Central memory CD8-positive, alpha-beta T cell (primary cell): ENCODE data around the gene XPO4.
"Not testable (repeated sequence)": the region's sequence is repeated elsewhere in the genome, so short reads cannot be mapped to it uniquely, and the experiment has no call there.

Source experiments
- ATAC-seq: fragments of 150-1000 bp; cut with Tn5 transposase; replicated peaks from 2 replicates; pipeline ENCODE4 v1.10.0; 2022; ENCODE audit warnings: mild to moderate bottlenecking, moderate FRiP score, moderate number of reproducible peaks; ENCODE audit not compliant: poor library complexity, severe bottlenecking; ENCODE audit errors: extremely low read depth
- DNase-seq, 2 donors: peaks; one replicate each; pipeline ENCODE4 v3.0.0; 2021; ENCODE audit warnings: low spot score in 2 of 2
- H3K27ac Mint-ChIP-seq: one replicate; pipeline ENCODE4 v1.8.0; 2022; ENCODE audit warnings: low read depth, mild to moderate bottlenecking, moderate library complexity, mixed read lengths
- H3K27me3 Mint-ChIP-seq: one replicate; pipeline ENCODE4 v1.8.0; 2022; ENCODE audit warnings: mixed read lengths
- H3K36me3 Mint-ChIP-seq: one replicate; pipeline ENCODE4 v1.8.0; 2022; ENCODE audit warnings: mild to moderate bottlenecking, moderate library complexity, mixed read lengths; ENCODE audit not compliant: insufficient read depth
- H3K4me1 Mint-ChIP-seq: one replicate; pipeline ENCODE4 v1.8.0; 2022; ENCODE audit warnings: mixed read lengths
- H3K4me3 Mint-ChIP-seq: one replicate; pipeline ENCODE4 v1.8.0; 2022; ENCODE audit warnings: mild to moderate bottlenecking, moderate library complexity, mixed read lengths
- H3K9me3 Mint-ChIP-seq: one replicate; pipeline ENCODE4 v1.8.0; 2022; ENCODE audit warnings: mixed read lengths

The XPO4 gene

DNA sequence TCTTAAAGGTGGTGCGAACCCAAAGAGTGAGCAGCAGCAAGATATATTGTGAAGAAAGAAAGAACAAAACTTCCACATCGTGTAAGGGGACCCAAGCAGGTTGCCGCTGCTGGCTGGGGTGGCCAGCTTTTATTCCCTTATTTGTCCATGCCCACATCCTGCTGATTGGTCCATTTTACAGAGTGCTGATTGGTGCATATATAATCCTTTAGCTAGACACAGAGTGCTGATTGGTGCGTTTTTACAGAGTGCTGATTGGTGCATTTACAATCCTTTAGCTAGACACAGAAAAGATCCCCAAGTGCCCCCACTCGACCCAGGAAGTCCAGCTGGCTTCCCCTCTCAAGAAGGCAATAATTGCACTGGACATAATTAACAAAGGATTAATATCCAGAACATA, 25.7 kb downstream of the XPO4 start:
- not testable (repeated sequence) for H3K4me3 Mint-ChIP-seq, H3K27ac Mint-ChIP-seq, H3K27me3 Mint-ChIP-seq, H3K9me3 Mint-ChIP-seq, H3K36me3 Mint-ChIP-seq, ATAC-seq, DNase-seq
- H3K4me1 Mint-ChIP-seq, result peaks cover 42% of the 10 kb centered on the region

DNA sequence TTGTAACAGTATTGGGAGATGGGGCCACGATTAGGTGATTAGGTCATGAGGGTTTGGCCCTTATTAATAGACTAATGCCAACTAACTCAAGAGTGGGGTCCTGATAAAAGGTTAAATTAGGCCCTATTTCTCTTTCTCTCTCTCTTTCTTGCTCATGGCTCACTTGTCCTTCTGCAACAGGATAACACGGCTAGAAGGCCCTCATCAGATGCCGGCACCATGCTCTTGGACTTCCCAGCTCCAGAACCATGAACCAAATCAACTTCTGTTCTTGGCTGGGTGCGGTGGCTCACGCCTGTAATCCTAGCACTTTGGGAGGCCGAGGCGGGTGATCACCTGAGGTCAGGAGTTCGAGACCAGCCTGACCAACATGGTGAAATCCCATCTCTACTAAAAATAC, 28.1 kb downstream of the XPO4 start:
- H3K4me3 Mint-ChIP-seq, H3K27me3 Mint-ChIP-seq, ATAC-seq, H3K27ac Mint-ChIP-seq, H3K9me3 Mint-ChIP-seq, H3K36me3 Mint-ChIP-seq, DNase-seq: not testable (repeated sequence)
- peaks cover 41% of the 10 kb centered on the region for H3K4me1 Mint-ChIP-seq

DNA sequence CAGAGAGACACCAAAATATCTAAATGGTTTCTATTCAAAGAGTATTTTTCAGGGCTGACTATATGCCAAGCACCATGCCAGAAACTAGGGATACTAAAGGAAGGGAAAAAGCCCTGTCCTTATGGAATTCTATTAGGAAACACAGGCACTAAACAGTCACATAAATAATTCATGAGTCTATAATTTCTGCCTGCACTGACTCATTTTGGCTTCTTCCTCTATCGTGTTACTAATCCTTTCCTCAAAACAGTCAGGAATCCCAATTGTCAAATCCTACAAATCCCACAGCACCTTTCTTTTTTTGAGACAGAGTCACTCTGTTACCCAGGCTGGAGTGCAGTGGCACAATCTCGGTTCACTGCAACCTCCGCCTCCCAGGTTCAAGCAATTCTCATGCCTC, 29.2 kb downstream of the XPO4 start:
- H3K4me1 Mint-ChIP-seq, result peaks cover 34% of the 10 kb centered on the region
- peaks cover 6% of the 10 kb centered on the region for H3K9me3 Mint-ChIP-seq
- no peaks in the 10 kb centered on the region for H3K27me3 Mint-ChIP-seq
- no peak overlapping the region for H3K27ac Mint-ChIP-seq
- no peaks in the 10 kb centered on the region for H3K36me3 Mint-ChIP-seq
- DNase-seq, result no peak
- H3K4me3 Mint-ChIP-seq, result no peak overlapping the region
- no peak for ATAC-seq

DNA sequence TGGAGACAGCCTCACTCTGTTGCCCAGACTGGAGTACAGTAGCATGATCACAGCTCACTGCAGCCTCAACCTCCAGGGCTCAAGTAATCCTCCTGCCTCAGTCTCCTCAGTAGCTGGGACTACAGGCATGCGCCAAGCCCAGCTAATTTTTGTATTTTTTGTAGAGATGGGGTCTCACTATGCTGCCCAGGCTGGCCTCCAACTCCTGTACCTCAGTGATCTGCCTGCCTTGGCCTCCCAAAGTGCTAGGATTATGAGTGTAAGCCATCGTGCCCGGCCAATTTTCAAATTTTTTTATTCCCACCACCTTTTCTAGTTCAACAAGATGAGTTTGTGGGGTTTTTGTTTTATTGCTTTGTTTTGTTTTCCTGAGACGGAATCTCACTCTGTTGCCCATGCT, 31.7 kb downstream of the XPO4 start:
- Mint-ChIP-seq H3K36me3 (no peaks in the 10 kb centered on the region), H3K4me3 (no peak overlapping the region), H3K27ac (no peak overlapping the region), H3K4me1 (peaks cover 24% of the 10 kb centered on the region), H3K9me3 (no peaks in the 10 kb centered on the region), H3K27me3 (no peaks in the 10 kb centered on the region)
- ATAC-seq (no peak), DNase-seq (no peak)

DNA sequence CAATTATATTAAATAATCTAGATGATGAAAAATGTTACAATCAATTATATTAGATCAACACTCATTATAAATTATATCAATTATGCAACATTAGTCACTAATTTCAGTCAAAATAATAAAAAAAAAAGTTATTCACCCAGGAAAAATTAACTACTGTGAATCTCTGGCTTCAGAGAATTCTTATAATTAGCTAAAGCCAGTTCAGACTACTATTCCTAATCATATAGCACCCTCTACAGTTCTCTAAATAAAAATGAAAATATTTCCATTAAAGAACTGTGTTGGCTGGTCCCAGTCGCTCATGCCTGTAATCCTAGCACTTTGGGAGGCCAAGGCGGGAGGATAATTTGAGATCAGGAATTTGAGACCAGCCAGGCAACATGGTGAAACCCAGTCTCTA, 33.0 kb downstream of the XPO4 start:
- Mint-ChIP-seq H3K27me3 (no peaks in the 10 kb centered on the region), H3K27ac (no peak overlapping the region), H3K36me3 (peaks cover 6% of the 10 kb centered on the region), H3K4me3 (no peak overlapping the region), H3K4me1 (peaks cover 19% of the 10 kb centered on the region), H3K9me3 (no peaks in the 10 kb centered on the region)
- ATAC-seq (no peak), DNase-seq (no peak)

DNA sequence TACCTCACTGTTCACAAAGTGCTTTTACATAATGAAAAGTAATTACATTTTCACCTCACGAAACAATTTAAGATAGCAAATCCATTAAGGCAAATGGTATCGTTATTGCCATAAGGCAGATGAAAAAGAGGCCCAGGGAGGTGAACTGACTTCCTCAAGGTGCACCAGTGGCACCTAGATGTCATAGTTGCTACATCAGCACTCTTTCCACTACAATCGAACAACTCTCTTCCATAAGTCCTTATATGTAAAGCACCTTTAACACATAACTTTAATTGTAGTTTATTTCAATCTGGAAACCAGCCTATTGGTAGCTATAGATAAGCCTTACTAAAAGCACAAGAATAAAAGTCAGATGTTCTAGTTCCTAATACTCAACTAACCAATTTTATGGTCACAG, 35.1 kb downstream of the XPO4 start:
- Mint-ChIP-seq H3K27ac (no peak overlapping the region), H3K36me3 (peaks cover 6% of the 10 kb centered on the region), H3K27me3 (no peaks in the 10 kb centered on the region), H3K4me3 (no peak overlapping the region), H3K4me1 (peaks cover 17% of the 10 kb centered on the region), H3K9me3 (no peaks in the 10 kb centered on the region)
- ATAC-seq, result no peak
- no peak for DNase-seq

DNA sequence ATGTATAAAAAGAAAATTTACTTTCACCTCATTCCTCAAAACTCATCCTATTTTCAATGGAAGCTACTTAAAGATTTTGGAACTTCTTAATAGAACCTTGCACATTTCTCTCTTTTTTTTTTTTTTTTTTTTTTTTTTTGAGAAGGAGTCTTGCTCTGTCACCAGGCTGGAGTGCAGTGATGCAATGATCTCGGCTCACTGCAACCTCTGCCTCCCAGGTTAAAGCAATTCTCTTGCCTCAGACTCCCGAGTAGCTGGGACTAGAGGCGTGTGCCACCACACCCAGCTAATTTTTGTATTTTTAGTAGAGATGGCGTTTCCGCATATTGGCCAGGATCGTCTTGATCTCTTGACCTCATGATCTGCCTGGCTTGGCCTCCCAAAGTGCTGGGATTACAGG, 40.9 kb downstream of the XPO4 start:
- DNase-seq, H3K9me3 Mint-ChIP-seq, ATAC-seq, H3K4me3 Mint-ChIP-seq, H3K27me3 Mint-ChIP-seq, H3K4me1 Mint-ChIP-seq, H3K27ac Mint-ChIP-seq: not testable (repeated sequence)
- H3K36me3 Mint-ChIP-seq, result peaks cover 25% of the 10 kb centered on the region

DNA sequence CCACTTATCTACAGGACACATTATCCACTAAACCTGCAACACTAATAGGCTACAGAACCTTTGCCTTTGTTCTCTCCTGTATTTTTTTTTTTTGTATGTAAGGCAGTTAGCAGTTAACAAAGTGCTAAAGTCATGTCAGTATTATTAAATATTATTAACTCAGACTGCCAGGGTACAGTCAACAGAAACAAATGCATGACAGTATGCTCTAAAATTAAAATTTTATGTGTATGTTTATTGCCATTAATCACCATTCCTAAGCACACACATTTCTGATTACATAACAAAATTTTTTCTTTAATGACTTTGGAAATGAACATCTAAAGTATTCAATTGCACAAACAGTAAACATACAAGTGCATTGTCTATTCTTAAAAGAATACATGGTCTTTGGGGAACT, 41.7 kb downstream of the XPO4 start:
- Mint-ChIP-seq H3K27ac (no peak overlapping the region), H3K36me3 (peaks cover 25% of the 10 kb centered on the region), H3K9me3 (no peaks in the 10 kb centered on the region), H3K27me3 (no peaks in the 10 kb centered on the region), H3K4me3 (no peak overlapping the region), H3K4me1 (peaks cover 6% of the 10 kb centered on the region)
- DNase-seq (no peak), ATAC-seq (no peak)

DNA sequence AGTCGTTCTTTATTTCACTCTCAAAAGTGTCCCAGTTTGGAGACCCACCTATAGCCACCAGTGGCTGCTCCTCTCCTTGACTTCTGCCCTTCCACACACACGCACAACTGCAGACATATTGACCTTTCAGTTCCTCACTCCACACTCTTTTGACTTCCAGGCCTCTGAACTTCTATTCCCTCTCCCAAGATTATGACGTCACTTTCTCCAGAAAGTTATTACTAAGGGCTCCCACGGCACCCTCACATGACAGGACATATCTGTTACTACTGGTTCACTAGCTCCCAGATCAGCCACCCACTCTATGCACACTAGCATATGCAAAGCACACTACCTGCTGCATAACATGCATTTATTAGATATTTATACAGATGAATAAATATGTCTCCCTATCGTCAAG, 45.9 kb downstream of the XPO4 start:
- DNase-seq (no peak), ATAC-seq (no peak)
- H3K4me1 Mint-ChIP-seq, result peaks cover 5% of the 10 kb centered on the region
- H3K36me3 Mint-ChIP-seq, result peaks cover 22% of the 10 kb centered on the region
- H3K27ac Mint-ChIP-seq, result no peak overlapping the region
- no peak overlapping the region for H3K4me3 Mint-ChIP-seq
- no peaks in the 10 kb centered on the region for H3K27me3 Mint-ChIP-seq
- H3K9me3 Mint-ChIP-seq, result no peaks in the 10 kb centered on the region

DNA sequence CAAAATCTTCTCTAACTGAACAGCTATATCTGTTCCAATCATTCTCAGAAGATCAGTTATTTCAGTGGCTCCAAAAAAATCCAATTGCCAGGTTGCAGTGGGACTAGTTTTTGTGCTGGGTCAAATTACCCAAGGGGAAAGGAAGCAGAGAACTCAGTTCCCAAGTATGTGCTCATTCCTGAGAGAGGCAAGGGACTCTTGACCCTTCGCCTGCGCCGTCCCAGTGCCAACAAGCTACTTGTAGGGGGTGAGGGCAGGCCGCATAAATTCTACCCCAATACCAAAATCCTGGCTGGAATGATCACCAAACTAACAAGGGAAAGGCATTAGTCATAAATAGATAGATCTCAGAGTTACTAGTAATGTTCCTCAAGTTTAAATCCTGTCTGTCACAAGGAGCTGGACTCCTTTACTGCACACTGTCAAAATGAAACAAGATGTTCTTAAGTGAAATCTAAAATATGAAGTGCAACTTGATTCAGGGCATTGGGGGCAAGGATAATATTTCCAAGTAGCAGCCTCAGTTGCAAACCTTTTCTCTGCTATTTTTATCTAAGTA, 50.6 kb downstream of the XPO4 start:
- Mint-ChIP-seq H3K4me1 (peaks cover 5% of the 10 kb centered on the region), H3K36me3 (peaks cover 9% of the 10 kb centered on the region), H3K9me3 (no peaks in the 10 kb centered on the region), H3K4me3 (no peak overlapping the region), H3K27me3 (no peaks in the 10 kb centered on the region), H3K27ac (peak overlapping the region; percentile 19)
- ATAC-seq (no peak), DNase-seq (no peak)

DNA sequence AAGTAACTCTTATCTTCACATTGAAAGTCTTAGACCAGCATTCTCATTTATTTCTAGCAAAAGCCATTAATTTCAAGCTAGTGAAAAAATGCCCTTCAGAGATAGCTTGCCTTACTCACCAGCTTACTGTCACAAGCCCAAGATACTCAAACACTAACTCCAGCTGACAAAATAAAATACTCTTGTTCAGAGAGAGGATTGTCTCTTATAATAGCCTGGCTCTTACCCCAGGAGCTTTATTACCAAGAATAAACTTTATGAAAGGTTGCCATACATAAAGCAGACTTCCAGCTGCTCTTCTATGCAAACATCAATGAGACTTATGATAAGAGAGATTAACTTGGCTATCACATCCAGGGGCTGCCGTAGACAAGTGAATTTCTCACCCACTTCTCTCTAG, 53.6 kb downstream of the XPO4 start:
- no peak overlapping the region for H3K4me3 Mint-ChIP-seq
- no peak overlapping the region for H3K27ac Mint-ChIP-seq
- H3K36me3 Mint-ChIP-seq, result peaks cover 8% of the 10 kb centered on the region
- DNase-seq (no peak), ATAC-seq (no peak)
- no peaks in the 10 kb centered on the region for H3K27me3 Mint-ChIP-seq
- H3K9me3 Mint-ChIP-seq, result no peaks in the 10 kb centered on the region
- H3K4me1 Mint-ChIP-seq, result no peaks in the 10 kb centered on the region

DNA sequence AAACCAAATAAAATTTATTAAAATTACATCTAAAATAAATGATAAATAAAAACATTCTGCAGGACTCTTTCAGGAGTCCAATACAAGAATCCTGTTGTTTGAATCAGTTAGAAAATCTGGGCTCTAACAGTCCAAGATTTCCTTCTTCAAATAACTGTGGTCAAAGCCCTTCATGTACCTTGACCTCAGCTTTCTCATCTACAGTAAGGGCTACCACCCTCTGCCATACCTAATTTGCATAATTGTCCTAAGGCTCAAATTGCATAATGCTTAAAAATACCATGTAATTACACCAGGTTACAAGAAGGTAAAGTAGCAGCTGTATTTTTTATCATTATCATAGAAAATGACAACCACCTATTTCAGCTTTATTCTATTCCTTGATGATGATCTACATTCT, 54.3 kb downstream of the XPO4 start:
- ATAC-seq (no peak), DNase-seq (no peak)
- H3K9me3 Mint-ChIP-seq, result no peaks in the 10 kb centered on the region
- H3K36me3 Mint-ChIP-seq, result peaks cover 6% of the 10 kb centered on the region
- H3K4me1 Mint-ChIP-seq, result no peaks in the 10 kb centered on the region
- H3K4me3 Mint-ChIP-seq, result no peak overlapping the region
- no peaks in the 10 kb centered on the region for H3K27me3 Mint-ChIP-seq
- no peak overlapping the region for H3K27ac Mint-ChIP-seq

DNA sequence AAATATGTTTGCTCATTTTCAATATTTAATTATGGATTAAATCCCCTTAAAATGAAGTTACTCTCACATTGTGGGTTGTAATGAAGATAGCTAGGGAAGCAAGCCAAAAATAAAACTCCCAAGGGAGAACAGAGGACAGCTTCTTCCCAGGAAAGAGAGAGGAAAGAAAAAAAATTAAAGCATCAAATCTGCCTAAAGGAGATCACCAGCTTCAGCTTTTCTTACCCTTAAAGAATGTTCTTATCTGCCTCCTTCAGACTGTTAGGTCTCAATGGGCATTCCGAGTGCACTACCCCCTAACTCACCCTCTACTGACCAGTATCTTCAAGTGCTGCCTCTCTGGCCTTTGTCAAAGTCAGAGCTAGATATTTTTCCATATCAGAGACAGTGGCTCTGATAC, 55.2 kb downstream of the XPO4 start:
- Mint-ChIP-seq H3K27ac (no peak overlapping the region), H3K27me3 (no peaks in the 10 kb centered on the region), H3K36me3 (peaks cover 9% of the 10 kb centered on the region), H3K9me3 (no peaks in the 10 kb centered on the region), H3K4me1 (no peaks in the 10 kb centered on the region), H3K4me3 (no peak overlapping the region)
- no peak for ATAC-seq
- DNase-seq, result no peak

DNA sequence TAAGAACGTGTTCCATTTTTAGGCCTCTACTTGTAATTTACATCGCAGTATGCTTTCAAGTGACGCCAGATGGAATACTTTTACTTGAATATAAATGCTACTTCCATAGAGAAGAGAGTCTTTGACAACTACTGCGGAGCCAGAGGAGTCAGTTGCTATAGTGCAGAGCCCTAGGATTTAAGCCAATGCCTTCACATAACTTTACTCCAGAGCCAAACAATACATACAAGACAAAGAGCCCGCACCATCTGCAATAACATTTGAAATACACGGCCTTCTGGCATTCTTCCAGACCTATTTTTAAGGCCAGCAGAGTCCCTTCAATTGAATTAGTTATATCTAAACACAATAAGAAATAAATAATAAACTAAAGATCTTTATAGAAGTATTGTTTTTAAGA, 59.4 kb downstream of the XPO4 start:
- Mint-ChIP-seq H3K4me1 (no peaks in the 10 kb centered on the region), H3K27ac (no peak overlapping the region), H3K9me3 (no peaks in the 10 kb centered on the region), H3K27me3 (no peaks in the 10 kb centered on the region), H3K36me3 (peaks cover 21% of the 10 kb centered on the region), H3K4me3 (no peak overlapping the region)
- no peak for DNase-seq
- no peak for ATAC-seq
